Neural progenitor cell (in vitro differentiated cells): ENCODE results near the gene SPRYD7.

Experiments used
- EZH2 ChIP-seq: fragments of 200-600 bp; sonication (generic); IDR thresholded peaks from 2 replicates; pipeline ENCODE4 v1.6.1; 2017; ENCODE audit warnings: antibody characterized with exemption, mild to moderate bottlenecking, moderate library complexity
- EZH2phosphoT487 ChIP-seq: fragments of 200-600 bp; sonication (generic); IDR thresholded peaks from 2 replicates; pipeline ENCODE4 v1.6.1; 2017; ENCODE audit warnings: antibody characterized with exemption
- TF ChIP-seq, protein P1 (sequence below): fragments of 200-600 bp; sonication (generic); IDR thresholded peaks from 2 replicates; pipeline ENCODE4 v1.5.1; 2017; ENCODE audit warnings: antibody characterized with exemption, mild to moderate bottlenecking

- TF ChIP-seq, protein P1, sequence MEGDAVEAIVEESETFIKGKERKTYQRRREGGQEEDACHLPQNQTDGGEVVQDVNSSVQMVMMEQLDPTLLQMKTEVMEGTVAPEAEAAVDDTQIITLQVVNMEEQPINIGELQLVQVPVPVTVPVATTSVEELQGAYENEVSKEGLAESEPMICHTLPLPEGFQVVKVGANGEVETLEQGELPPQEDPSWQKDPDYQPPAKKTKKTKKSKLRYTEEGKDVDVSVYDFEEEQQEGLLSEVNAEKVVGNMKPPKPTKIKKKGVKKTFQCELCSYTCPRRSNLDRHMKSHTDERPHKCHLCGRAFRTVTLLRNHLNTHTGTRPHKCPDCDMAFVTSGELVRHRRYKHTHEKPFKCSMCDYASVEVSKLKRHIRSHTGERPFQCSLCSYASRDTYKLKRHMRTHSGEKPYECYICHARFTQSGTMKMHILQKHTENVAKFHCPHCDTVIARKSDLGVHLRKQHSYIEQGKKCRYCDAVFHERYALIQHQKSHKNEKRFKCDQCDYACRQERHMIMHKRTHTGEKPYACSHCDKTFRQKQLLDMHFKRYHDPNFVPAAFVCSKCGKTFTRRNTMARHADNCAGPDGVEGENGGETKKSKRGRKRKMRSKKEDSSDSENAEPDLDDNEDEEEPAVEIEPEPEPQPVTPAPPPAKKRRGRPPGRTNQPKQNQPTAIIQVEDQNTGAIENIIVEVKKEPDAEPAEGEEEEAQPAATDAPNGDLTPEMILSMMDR, result no peak
- TF ChIP-seq EZH2 (no peak), EZH2phosphoT487 (no peak)
Measured at GRCh38 chr13:49898792-49899191, 37.3 kb downstream of the SPRYD7 start.
